Loucy (cell line): ENCODE data around the gene MAGT1.

ENCODE experiments used
- EZH2phosphoT487 ChIP-seq: fragments of 200-600 bp; IDR thresholded peaks from 2 replicates; pipeline ENCODE4 v1.6.1; 2018; ENCODE audit warnings: antibody characterized with exemption, mild to moderate bottlenecking, moderate library complexity, borderline replicate concordance
- TF ChIP-seq, protein P1 (sequence below): fragments of 200-600 bp; sonication (generic); conservative IDR thresholded peaks from 2 replicates; pipeline ENCODE4 v1.5.1; 2014; ENCODE audit warnings: mild to moderate bottlenecking, antibody characterized with exemption, low read length

DNA sequence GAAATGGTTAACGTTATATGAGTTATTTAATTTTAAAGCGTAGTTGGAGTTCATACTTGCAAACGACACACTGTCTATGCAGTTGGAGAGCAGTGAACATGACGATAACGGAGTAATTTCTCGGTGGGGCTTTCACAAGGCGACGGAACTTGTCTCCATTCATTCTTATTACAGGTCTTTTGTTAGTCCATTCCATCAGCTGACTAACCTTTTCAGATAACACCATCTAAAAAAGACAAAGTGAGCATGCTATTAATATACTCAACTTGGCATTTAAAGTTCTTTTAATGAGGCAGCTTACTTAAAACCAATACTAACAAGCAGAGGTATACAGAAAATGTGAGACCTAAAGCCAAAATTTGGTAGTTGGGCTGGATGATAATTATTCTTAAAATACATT is 19.9 kb downstream of the MAGT1 start:
- TF ChIP-seq, protein P1, sequence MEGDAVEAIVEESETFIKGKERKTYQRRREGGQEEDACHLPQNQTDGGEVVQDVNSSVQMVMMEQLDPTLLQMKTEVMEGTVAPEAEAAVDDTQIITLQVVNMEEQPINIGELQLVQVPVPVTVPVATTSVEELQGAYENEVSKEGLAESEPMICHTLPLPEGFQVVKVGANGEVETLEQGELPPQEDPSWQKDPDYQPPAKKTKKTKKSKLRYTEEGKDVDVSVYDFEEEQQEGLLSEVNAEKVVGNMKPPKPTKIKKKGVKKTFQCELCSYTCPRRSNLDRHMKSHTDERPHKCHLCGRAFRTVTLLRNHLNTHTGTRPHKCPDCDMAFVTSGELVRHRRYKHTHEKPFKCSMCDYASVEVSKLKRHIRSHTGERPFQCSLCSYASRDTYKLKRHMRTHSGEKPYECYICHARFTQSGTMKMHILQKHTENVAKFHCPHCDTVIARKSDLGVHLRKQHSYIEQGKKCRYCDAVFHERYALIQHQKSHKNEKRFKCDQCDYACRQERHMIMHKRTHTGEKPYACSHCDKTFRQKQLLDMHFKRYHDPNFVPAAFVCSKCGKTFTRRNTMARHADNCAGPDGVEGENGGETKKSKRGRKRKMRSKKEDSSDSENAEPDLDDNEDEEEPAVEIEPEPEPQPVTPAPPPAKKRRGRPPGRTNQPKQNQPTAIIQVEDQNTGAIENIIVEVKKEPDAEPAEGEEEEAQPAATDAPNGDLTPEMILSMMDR: no peak
- TF ChIP-seq EZH2phosphoT487: no peak
